Suprapubic skin (tissue), 4 donors: ENCODE results near the gene CBS. TPM values are rescaled to one million over a fixed set of nuclear protein-coding genes. Genes with fewer than 3 reads are reported as not detected.
"Not testable (repeated sequence)": the region's sequence is repeated elsewhere in the genome, so short reads cannot be mapped to it uniquely, and the experiment has no call there.

Experiments
- DNase-seq, 2 donors: peaks; one replicate each; pipeline ENCODE4 v3.0.0-alpha.2; 2019; ENCODE audit warnings: low spot score in 2 of 2
- H3K27ac ChIP-seq: fragments of 200-600 bp; sonication (generic); one replicate; pipeline ENCODE4 v1.5.1; 2019
- H3K27me3 ChIP-seq: fragments of 200-600 bp; sonication (generic); one replicate; pipeline ENCODE4 v1.5.1; 2019
- H3K36me3 ChIP-seq: fragments of 200-600 bp; sonication (generic); one replicate; pipeline ENCODE4 v1.5.1; 2019
- H3K4me1 ChIP-seq: fragments of 200-600 bp; sonication (generic); one replicate; pipeline ENCODE4 v1.5.1; 2019
- H3K4me3 ChIP-seq: fragments of 200-600 bp; sonication (generic); one replicate; pipeline ENCODE4 v1.5.1; 2019; ENCODE audit warnings: mild to moderate bottlenecking
- H3K9me3 ChIP-seq: fragments of 200-600 bp; sonication (generic); one replicate; pipeline ENCODE4 v1.5.1; 2019
- CTCF ChIP-seq, 2 donors: fragments of 200-600 bp in 1 of 2; fragments of 450-650 bp in 1 of 2; sonication (generic) in 1 of 2; IDR thresholded peaks; one replicate each; pipeline ENCODE4 v1.5.1; 2016 to 2019; ENCODE audit warnings: antibody characterized with exemption in 2 of 2, mild to moderate bottlenecking in 1 of 2, moderate library complexity in 1 of 2
- EP300 ChIP-seq: sonication (generic); formaldehyde crosslinking; IDR thresholded peaks from one replicate; pipeline ENCODE4 v1.6.1; 2017; ENCODE audit warnings: antibody characterized with exemption
- POLR2A ChIP-seq, 2 donors: fragments of 450-650 bp; IDR thresholded peaks; one replicate each; pipeline ENCODE4 v1.6.1; 2017; ENCODE audit warnings: antibody characterized with exemption in 2 of 2, mild to moderate bottlenecking in 2 of 2, moderate library complexity in 2 of 2
- POLR2AphosphoS5 ChIP-seq, 3 donors: sonication (generic); formaldehyde crosslinking; IDR thresholded peaks; one replicate each; pipeline ENCODE4 v1.6.1; 2017; ENCODE audit warnings: antibody characterized with exemption in 3 of 3
- WGBS: methylation state at CpG from one replicate; pipeline ENCODE4 v1.1.5; 2018; 5-methylcytosine and 5-hydroxymethylcytosine counted together
- total RNA-seq, 4 donors: library from RNA; depleted of rRNA; stranded (reverse); fragments of >200 nt; gene quantifications; one replicate each; pipeline ENCODE4 v1.1.0, GENCODE V29; 2016

CBS gene
- total RNA-seq, 4 donors from 2014 or later = 3.3 to 7.1 (median 6.1) TPM

GRCh38 chr21:43018519-43018918, 57.1 kb downstream of the CBS start:
- no peak overlapping the region for H3K4me3 ChIP-seq
- no peak for DNase-seq
- H3K9me3 ChIP-seq = no peaks in the 10 kb centered on the region
- TF ChIP-seq CTCF (IDR thresholded peaks at IDR 0.05) (no peak), POLR2AphosphoS5 (IDR thresholded peaks at IDR 0.05) (no peak), EP300 (no peak), POLR2A (IDR thresholded peaks at IDR 0.05) (no peak)
- H3K27me3 ChIP-seq = no peaks in the 10 kb centered on the region
- no peaks in the 10 kb centered on the region for H3K4me1 ChIP-seq
- no peak overlapping the region for H3K27ac ChIP-seq
- H3K36me3 ChIP-seq = peaks cover 55% of the 10 kb centered on the region
- WGBS = 89% methylated on average over 5 of the region's 10 CpGs

DNA sequence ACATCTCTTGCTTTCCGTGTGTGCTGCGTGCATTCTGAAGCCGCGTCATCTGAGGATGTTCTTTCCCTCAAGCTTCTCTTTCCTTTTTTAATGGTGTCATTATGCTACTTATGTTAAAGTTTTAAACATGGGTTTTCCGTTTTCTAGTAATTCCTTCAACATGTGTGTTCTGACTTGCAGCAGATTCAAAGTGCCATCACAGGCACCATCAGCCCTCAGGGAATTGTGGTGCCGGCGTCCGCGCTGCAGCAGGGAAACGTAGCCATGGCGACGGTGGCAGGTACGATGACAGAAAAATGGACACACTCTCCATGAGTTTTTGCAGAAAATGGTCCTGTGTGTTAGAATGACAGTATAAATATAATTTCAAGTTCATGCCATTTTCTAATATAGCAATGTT, 58.9 kb downstream of the CBS start:
- Histone ChIP-seq H3K4me1 (no peaks in the 10 kb centered on the region), H3K36me3 (peaks cover 59% of the 10 kb centered on the region), H3K9me3 (no peaks in the 10 kb centered on the region), H3K27me3 (no peaks in the 10 kb centered on the region), H3K27ac (no peak overlapping the region), H3K4me3 (no peak overlapping the region)
- no peak for DNase-seq
- TF ChIP-seq EP300 (no peak), POLR2A (IDR thresholded peaks at IDR 0.05) (no peak), POLR2AphosphoS5 (IDR thresholded peaks at IDR 0.05) (no peak), CTCF (IDR thresholded peaks at IDR 0.05) (no peak)
- 90% methylated on average over 13 of the region's 13 CpGs for WGBS

- no peaks in the 10 kb centered on the region for H3K4me1 ChIP-seq
- H3K27me3 ChIP-seq = no peaks in the 10 kb centered on the region
- H3K36me3 ChIP-seq = peaks cover 59% of the 10 kb centered on the region
- no peak overlapping the region for H3K4me3 ChIP-seq
- 89% methylated on average over 13 of the region's 13 CpGs for WGBS
- DNase-seq = no peak
- no peaks in the 10 kb centered on the region for H3K9me3 ChIP-seq
- TF ChIP-seq CTCF (IDR thresholded peaks at IDR 0.05) (no peak), EP300 (no peak), POLR2A (IDR thresholded peaks at IDR 0.05) (no peak), POLR2AphosphoS5 (IDR thresholded peaks at IDR 0.05) (no peak)
- H3K27ac ChIP-seq = no peak overlapping the region
These were observed 59.6 kb downstream of the CBS start for GRCh38 chr21:43015906-43016540.

- TF ChIP-seq POLR2AphosphoS5 (IDR thresholded peaks at IDR 0.05) (no peak), POLR2A (IDR thresholded peaks at IDR 0.05) (no peak), EP300 (no peak), CTCF (IDR thresholded peaks at IDR 0.05) (no peak)
- no peaks in the 10 kb centered on the region for H3K4me1 ChIP-seq
- peaks cover 67% of the 10 kb centered on the region for H3K36me3 ChIP-seq
- H3K27ac ChIP-seq = no peak overlapping the region
- no peaks in the 10 kb centered on the region for H3K9me3 ChIP-seq
- H3K4me3 ChIP-seq = no peak overlapping the region
- no peaks in the 10 kb centered on the region for H3K27me3 ChIP-seq
- DNase-seq = no peak
- WGBS = 85% methylated on average over 6 of the region's 6 CpGs
These were observed 63.0 kb downstream of the CBS start for GRCh38 chr21:43012596-43012995.

DNA sequence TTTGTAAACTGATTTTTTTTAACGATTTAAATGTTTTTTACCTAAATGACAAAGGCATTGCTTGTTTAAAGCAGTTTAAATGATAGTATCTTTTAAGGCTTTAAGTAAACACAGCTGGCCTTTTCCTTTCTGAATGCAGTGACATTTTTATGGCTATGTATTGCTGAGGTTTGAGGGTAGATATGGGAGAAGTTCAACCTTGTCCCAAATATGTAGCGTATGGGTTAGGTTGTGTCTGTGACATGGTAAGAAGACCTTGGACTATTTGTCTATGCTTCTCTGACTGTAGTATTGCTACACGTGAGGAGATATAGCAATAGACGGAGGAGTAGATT, 68.8 kb downstream of the CBS start:
- H3K4me1 ChIP-seq = no peaks in the 10 kb centered on the region
- H3K27ac ChIP-seq = no peak overlapping the region
- H3K4me3 ChIP-seq = no peak overlapping the region
- no peaks in the 10 kb centered on the region for H3K27me3 ChIP-seq
- no peak for DNase-seq
- 70% methylated on average over 4 of the region's 4 CpGs for WGBS
- TF ChIP-seq POLR2A (IDR thresholded peaks at IDR 0.05) (no peak), CTCF (IDR thresholded peaks at IDR 0.05) (no peak), EP300 (no peak), POLR2AphosphoS5 (IDR thresholded peaks at IDR 0.05) (no peak)
- peaks cover 44% of the 10 kb centered on the region for H3K36me3 ChIP-seq
- H3K9me3 ChIP-seq = no peaks in the 10 kb centered on the region

DNA sequence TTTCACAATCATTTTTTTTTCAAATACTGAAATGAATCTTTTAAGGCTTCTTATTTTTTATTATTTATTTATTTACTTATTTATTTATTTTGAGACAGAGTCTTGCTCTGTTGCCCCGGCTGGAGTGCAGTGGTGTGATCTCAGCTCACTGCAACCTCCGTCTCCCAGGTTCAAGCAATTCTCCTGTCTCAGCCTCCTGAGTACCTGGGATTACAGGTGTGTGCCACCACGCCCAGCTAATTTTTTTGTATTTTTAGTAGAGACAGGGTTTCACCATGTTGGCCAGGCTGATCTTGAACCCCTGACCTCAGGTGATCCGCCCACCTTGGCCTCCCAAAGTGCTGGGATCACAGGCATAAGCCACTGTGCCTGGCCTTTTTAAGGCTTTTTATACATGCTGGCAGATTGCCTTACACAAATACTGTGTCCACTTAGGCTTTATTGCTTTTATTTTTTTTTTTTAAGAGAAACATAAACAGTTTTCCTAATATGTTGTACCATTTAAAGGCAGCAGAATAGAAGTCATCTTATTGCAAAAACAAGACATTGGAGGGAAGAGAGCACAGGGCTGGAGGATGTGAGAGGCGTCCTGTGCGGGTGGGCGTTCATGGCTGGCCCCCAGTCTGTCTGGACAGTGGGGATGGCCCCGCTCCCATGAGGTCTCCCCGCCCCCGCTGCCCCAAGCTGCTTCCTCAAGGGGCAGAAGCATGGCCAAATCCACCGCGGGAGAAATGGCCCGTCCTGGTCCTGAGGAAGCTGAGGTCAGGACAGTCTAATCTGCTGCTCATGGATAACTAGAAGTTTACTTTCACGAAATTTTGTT, 69.4 kb downstream of the CBS start:
- not testable (repeated sequence) for H3K4me1 ChIP-seq, H3K27ac ChIP-seq, H3K27me3 ChIP-seq, H3K9me3 ChIP-seq, H3K4me3 ChIP-seq, DNase-seq
- 74% methylated on average over 14 of the region's 14 CpGs for WGBS
- peaks cover 38% of the 10 kb centered on the region for H3K36me3 ChIP-seq
